GM18508 (cell line): Measurements from ENCODE around the gene TEAD1.

Experiments used
- ATAC-seq: cut with Tn5 transposase; IDR thresholded peaks from one replicate; pipeline ENCODE4 v1.9.1; 2021; ENCODE audit warnings: moderate number of reproducible peaks; ENCODE audit not compliant: insufficient read depth, unreplicated experiment

Gene TEAD1

DNA sequence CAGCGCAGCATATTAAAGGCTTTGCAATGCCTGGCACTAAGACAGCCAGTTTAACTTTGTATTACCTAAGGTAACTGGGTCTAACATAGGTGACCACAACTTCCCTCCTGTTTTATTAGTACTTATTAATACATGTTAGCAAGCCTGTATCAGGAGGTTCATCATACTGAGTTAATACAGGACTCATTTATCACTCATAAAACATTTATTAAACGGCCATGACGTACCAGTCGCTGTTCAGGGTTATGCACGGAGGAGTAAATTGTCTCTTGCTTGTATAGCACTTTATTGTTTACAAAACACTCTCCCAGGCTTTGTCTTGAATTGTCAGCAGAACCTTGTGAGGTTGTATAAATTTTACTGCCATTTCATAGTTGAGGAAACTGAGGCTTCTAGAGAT lies 55.7 kb downstream of the TEAD1 start:
- ATAC-seq = no peak

GRCh38 chr11:12731841-12732336 lies 57.7 kb downstream of the TEAD1 start:
- ATAC-seq = no peak

DNA sequence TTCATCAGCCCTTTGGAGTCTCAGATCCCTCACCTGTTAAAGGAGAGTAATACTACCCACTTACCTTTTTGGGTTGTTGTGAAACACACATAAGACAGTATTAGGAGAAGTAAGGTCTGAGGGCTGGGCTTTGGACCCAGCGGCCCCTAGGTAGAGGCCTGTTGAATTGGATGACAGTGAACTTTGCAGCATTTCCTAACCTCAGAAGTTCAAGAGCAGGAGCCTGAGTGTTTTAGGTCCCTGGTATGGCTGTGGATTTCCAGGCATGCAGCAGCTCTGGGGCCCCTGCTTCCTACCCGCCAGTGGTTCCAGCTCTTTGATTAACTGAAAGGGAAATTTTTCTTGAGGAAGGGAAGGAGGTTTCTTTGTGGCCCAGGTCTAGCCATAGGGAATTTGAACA lies 58.9 kb downstream of the TEAD1 start:
- ATAC-seq = no peak

DNA sequence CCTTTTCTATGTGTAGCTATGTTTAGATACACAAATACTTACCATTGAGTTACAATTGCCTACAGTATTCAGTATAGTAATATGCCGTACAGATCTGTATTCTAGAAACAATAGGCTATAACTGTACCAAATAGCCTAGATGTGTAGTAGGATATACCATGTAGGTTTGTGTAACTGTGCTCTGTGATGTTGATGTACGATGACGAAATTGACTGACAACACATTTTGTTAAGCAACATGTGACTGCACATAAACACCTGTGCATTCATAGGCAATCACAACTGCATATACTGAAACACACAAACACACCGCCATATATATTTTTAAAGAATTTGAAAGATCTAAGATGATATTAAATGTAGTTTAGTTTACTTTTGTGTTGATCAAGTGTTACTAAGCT lies 60.4 kb downstream of the TEAD1 start:
- ATAC-seq = no peak

GRCh38 chr11:12735262-12735661 lies 61.0 kb downstream of the TEAD1 start:
- ATAC-seq = no peak

DNA sequence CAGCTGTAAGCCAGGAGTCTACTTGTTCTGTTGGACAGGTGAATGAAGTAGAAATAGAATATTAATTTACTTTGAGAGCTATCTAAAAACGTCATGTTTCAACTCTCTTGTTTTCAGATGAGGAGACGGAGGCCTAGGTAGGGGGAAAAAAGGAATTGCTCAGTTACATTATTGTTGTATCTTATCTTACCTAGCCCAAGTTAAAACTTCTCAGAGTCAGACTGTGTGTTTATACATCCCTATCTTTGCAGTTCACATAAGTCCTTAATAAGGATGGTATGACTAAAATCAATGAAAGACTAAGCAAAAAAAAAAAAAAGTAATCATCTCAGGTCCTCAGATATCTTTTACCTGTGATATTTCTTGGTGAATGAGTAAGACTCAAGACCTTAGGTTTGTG lies 62.8 kb downstream of the TEAD1 start:
- no peak for ATAC-seq

GRCh38 chr11:12741671-12742216 lies 67.5 kb downstream of the TEAD1 start:
- ATAC-seq = no peak

- no peak for ATAC-seq
These were observed 69.7 kb downstream of the TEAD1 start for GRCh38 chr11:12743834-12744449.

GRCh38 chr11:12744826-12745502 lies 70.7 kb downstream of the TEAD1 start:
- ATAC-seq = no peak

DNA sequence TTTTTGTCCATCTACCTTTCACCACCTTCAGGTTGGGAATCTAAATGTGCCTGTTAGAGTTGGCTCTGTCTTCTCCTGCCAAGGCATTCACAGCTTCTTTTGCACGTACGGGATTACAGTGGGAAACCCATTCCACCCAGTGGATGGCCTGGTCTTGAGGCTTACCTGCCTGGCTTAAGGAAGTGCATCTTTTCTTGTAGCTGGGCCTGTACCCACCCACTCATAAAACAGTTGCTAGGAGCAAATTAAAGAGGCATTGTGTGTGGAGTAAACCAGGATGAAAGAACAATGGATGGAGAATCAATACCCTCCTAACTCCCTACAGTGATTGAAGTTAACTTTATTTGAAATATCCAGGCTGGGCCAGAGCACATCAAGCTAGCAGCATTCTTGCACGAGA lies 71.6 kb downstream of the TEAD1 start:
- ATAC-seq = no peak

DNA sequence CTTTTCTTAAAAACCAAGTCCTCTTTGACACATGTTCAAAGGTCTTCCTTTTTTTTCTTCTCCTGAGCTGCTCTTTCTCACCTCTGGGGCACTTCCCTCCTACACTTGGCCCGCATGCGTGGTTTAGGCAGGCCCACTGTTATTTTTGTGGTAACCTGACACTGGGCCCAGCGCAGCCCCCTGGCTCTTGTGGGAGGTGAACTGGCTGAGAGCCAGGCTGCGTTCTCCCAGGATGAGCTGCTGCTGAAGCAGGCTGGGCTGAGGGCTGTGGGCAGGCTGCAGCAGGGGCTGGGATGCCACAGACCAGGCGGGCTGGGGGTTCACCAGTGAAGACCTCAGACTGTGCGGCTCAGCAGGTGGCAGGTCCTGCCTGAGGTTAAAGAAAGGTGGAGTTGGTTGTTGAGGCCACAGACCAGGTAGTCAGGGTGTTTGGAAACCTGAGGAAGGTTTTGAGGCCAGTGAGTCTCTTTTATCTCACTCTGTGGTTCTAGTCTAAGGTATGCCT lies 72.4 kb downstream of the TEAD1 start:
- ATAC-seq = no peak

GRCh38 chr11:12748561-12748960 lies 74.3 kb downstream of the TEAD1 start:
- no peak for ATAC-seq

DNA sequence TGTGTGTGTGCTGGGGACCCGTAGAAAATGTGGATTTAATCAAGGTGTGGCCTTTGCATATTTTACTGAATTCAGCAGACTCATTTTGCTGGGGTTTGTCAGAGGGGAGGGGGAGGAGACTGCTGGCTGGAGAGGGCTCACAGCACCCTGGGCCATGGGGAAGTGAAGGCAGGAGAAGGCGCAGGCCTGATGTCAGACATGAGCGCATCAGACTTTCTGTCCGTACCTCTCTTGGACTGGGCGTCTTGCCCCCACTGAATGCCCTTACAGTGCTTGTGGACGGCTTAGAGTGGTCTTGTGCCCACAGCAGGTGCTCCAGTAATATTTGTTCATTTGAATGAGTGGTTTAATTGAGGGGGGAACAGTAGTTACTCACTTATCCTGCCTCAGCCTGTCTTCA lies 75.2 kb downstream of the TEAD1 start:
- no peak for ATAC-seq

GRCh38 chr11:12750181-12750580 lies 76.0 kb downstream of the TEAD1 start:
- no peak for ATAC-seq

- ATAC-seq = no peak
These were observed 78.8 kb downstream of the TEAD1 start for GRCh38 chr11:12752868-12753524.

DNA sequence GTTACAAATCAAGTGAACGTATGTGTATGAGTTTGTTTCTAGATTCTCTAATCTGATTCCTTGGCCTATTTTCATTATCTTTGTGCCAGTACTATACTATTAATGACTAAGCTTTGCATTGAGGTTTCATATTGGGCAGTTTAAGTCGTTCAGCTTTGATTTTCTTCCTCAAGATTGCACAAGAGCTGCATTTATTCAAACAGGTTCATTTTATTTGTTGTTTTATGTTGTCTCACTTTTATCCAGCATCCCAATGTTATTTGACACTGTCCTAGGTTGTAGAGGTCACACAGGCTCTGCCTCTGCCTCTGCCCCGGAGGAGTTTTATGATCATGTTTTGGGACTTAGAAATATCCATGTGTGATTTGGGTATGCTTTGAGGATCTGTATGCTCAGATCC lies 79.8 kb downstream of the TEAD1 start:
- no peak for ATAC-seq

GRCh38 chr11:12754582-12755234 lies 80.5 kb downstream of the TEAD1 start:
- no peak for ATAC-seq

DNA sequence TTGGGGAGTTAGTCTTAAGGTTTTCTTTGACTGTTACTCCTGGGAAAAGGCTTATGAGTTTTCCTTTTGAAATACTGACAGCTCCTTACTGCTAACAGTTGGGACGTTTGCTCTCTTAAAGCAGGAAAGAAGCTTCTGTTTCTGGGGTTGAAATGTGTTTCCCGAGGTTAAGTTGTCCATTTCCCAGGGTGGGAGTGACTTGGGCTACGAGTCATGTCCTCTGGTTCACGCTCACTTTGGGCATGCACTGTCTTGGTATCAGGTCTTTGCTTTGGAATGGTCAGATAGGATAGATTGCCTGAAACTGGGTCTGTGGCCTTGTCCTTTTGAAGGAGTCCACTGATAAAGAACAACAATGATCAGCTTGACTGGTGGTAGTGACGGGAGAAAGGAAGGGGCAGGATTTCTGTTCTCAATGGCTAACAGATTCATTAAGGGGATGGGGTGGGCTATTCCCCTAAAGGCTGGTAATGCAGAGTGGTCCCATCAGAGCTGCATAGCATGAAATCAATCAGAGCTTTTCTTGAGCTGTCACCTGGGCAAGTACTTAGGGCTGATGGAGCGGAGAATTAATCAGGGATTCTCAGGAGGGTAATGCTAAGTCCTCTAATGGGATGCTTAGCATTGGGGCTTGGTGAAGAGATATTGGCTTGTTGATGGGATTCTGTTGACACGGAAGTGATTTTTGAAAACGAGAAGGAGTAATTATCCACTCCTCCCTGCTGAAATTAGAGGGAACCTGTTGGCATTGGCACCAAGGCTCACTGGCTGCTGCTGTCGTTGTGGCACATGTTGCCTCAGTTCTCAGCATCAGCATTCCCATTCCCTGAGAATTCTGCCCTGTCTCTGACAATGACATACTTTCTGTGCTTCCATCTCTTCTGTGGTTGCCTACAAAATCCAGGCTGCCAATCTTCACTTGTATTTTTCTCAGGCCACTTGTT lies 81.6 kb downstream of the TEAD1 start:
- no peak for ATAC-seq

DNA sequence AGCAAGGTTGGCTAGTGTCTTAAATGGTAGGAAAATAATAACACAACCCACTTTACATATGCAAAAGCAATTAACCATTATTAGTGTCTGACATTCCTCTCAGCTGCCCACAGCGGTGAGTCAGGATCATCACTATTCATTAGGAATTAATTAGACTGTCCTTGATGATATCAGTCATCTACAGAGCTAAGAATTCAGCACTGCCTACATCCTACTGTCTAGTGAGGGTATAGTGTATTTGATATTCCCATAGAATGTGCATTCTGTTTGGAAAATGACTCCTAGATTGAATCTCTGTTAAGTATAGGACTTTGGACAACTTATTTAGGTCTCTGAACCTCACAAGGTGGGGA lies 82.2 kb downstream of the TEAD1 start:
- ATAC-seq = no peak

DNA sequence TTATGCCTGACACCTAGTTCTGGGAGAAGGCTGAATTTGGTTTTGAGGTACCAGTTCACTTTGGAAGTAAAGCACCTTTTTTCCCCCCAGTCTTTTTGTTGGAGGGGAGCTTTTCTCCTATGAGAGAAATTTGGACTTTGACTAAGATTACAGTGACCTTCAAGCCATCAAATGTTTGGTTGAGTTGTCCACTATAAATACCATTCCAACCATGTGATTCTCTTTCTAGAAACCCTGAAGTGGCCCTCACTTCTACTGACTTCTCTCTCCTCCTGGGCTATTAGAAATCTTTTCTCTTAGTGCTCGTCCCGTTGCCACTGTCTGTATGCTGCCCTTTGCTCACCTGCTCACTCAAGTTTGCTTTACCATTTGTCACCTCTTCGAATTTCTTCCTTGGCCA lies 82.6 kb downstream of the TEAD1 start:
- ATAC-seq = no peak
